ENCODE data around the gene NELFB. TPM values are rescaled to one million over a fixed set of nuclear protein-coding genes. Genes with fewer than 3 reads are reported as not detected.

Gene NELFB
- polyA plus RNA-seq, 1 donor (not counting 4 experiments of a cell fraction or from before 2014, with no cell fraction given) = 25.1 TPM

DNA sequence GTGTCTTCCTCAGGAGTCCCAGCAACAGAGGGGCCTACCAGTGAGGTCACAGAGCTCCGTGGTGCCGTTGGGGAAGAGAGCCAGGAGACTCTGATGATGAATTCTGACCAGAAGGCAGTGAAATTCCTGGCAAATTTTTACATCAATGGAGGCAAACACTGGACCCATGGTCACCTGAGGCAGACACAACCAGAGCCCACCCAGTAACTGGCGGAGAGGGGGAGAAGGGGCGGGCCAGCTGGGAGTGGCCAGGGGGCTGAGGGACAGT lies 4.0 kb upstream of the NELFB start, which contains the start of gene STPG3:
TSS of gene STPG3 (plus strand) at position 93 of the 268 bp plus-strand sequence. CDS start at position 94, 1 bp downstream.
- Histone ChIP-seq H3K27ac (ENCODE audit: control insufficient read depth, insufficient read depth, low read length) (no peak within 1 kb of the TSS), H3K4me3 (ENCODE audit: control insufficient read depth in 2 of 3, extremely low read depth in 1 of 3, insufficient read depth in 2 of 3, low read depth in 1 of 3, low read length in 3 of 3) (no peak within 1 kb of the TSS), H3K9me3 (ENCODE audit: control insufficient read depth, low read depth, low read length) (no peaks in the 10 kb centered on the region), H3K79me2 (ENCODE audit: control insufficient read depth, insufficient read depth, low read length) (peaks cover 8% of the 10 kb centered on the region), H4K20me1 (ENCODE audit: control insufficient read depth, extremely low read depth, insufficient read depth, low read length) (no peaks in the 10 kb centered on the region), H3K4me1 (ENCODE audit: control insufficient read depth, extremely low read depth, insufficient read depth, low read length) (peaks cover 7% of the 10 kb centered on the region), H2AFZ (ENCODE audit: control insufficient read depth, low read length) (no peak within 1 kb of the TSS), H3K36me3 (ENCODE audit: control insufficient read depth in 2 of 2, extremely low read depth in 1 of 2, insufficient read depth in 2 of 2, low read length in 2 of 2) (peaks cover 0 to under 1% of the 10 kb centered on the region in 2 experiments), H3K27me3 (ENCODE audit: control insufficient read depth, extremely low read depth, insufficient read depth, low read length) (no peaks in the 10 kb centered on the region), H3K9me1 (ENCODE audit: control insufficient read depth, extremely low read depth, insufficient read depth, low read length) (no peaks in the 10 kb centered on the region), H3K4me2 (ENCODE audit: control insufficient read depth, extremely low read depth, insufficient read depth, low read depth, low read length) (no peak within 1 kb of the TSS), H3K9ac (ENCODE audit: control insufficient read depth, extremely low read depth, insufficient read depth, low read length) (no peak within 1 kb of the TSS)
- dilution Hi-C loops (cut with MboI; ENCODE audit: extremely low pct_ligation_motif_present, low sequenced_read_pairs) = no loop called here
- FAIRE-seq = no peak
- no peak for DNase-seq (ENCODE audit: low read depth, low spot score)
- TF ChIP-seq, protein P1, sequence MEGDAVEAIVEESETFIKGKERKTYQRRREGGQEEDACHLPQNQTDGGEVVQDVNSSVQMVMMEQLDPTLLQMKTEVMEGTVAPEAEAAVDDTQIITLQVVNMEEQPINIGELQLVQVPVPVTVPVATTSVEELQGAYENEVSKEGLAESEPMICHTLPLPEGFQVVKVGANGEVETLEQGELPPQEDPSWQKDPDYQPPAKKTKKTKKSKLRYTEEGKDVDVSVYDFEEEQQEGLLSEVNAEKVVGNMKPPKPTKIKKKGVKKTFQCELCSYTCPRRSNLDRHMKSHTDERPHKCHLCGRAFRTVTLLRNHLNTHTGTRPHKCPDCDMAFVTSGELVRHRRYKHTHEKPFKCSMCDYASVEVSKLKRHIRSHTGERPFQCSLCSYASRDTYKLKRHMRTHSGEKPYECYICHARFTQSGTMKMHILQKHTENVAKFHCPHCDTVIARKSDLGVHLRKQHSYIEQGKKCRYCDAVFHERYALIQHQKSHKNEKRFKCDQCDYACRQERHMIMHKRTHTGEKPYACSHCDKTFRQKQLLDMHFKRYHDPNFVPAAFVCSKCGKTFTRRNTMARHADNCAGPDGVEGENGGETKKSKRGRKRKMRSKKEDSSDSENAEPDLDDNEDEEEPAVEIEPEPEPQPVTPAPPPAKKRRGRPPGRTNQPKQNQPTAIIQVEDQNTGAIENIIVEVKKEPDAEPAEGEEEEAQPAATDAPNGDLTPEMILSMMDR (optimal IDR thresholded peaks at IDR 0.05 in 1 of 3, IDR thresholded peaks at IDR 0.05 in 1 of 3, conservative IDR thresholded peaks at IDR 0.05 in 1 of 3; ENCODE audit: extremely low read depth in 1 of 3, insufficient read depth in 2 of 3, low read length in 3 of 3) = no peak
- no peak for TF ChIP-seq EZH2 (IDR thresholded peaks at IDR 0.05; ENCODE audit: low read length)

DNA sequence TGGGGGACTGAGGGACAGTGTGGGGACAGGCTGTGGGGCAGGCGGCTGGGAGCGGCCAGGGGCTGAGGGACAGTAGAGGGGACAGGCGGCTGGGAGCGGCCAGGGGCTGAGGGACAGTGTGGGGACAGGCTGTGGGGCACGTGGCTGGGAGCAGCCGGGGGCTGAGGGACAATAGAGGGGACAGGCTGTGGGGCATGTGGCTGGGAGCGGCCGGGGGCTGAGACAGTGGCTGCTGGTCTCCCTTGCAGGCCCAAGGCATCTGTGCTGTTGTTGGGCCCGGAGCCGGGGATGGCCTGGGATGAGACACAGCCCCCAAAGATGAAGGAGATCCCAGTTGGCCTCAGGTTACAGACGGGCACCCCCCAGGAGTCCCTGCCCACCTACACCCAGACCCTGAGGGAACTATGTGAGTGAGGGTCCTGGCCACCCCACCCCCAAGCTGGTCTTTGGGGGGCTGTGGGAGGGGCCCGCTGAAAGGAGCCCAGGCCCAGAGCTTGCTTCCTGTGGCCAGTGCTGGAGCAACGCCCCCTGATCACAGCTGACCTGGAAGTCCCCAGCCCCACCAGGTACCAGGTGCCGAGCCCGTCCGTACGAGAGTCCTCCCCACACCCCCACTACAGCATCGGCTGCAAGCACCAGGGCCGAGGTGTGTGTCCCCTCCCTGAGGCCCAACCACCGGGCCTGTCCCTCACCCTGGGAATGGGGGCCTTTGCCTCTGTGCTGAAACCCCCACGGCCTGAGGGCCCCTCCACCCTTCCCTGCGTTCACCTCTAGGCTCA lies 3.4 kb upstream of the NELFB start:
- Histone ChIP-seq H3K27ac (ENCODE audit: control insufficient read depth, insufficient read depth, low read length) (no peak overlapping the region), H3K79me2 (ENCODE audit: control insufficient read depth, insufficient read depth, low read length) (peaks cover 14% of the 10 kb centered on the region), H3K9me3 (ENCODE audit: control insufficient read depth, low read depth, low read length) (no peaks in the 10 kb centered on the region), H3K36me3 (ENCODE audit: control insufficient read depth in 2 of 2, extremely low read depth in 1 of 2, insufficient read depth in 2 of 2, low read length in 2 of 2) (peaks cover 0 to 5% of the 10 kb centered on the region in 2 experiments), H3K27me3 (ENCODE audit: control insufficient read depth, extremely low read depth, insufficient read depth, low read length) (no peaks in the 10 kb centered on the region), H3K9ac (ENCODE audit: control insufficient read depth, extremely low read depth, insufficient read depth, low read length) (no peak overlapping the region), H3K4me1 (ENCODE audit: control insufficient read depth, extremely low read depth, insufficient read depth, low read length) (peaks cover 13% of the 10 kb centered on the region), H3K9me1 (ENCODE audit: control insufficient read depth, extremely low read depth, insufficient read depth, low read length) (no peaks in the 10 kb centered on the region), H3K4me3 (ENCODE audit: control insufficient read depth in 2 of 3, extremely low read depth in 1 of 3, insufficient read depth in 2 of 3, low read depth in 1 of 3, low read length in 3 of 3) (no peak overlapping the region), H2AFZ (ENCODE audit: control insufficient read depth, low read length) (no peak overlapping the region), H3K4me2 (ENCODE audit: control insufficient read depth, extremely low read depth, insufficient read depth, low read depth, low read length) (no peak overlapping the region), H4K20me1 (ENCODE audit: control insufficient read depth, extremely low read depth, insufficient read depth, low read length) (no peaks in the 10 kb centered on the region)
- TF ChIP-seq, protein P1 (optimal IDR thresholded peaks at IDR 0.05 in 1 of 3, IDR thresholded peaks at IDR 0.05 in 1 of 3, conservative IDR thresholded peaks at IDR 0.05 in 1 of 3; ENCODE audit: extremely low read depth in 1 of 3, insufficient read depth in 2 of 3, low read length in 3 of 3) = no peak
- no peak for FAIRE-seq
- dilution Hi-C loops (cut with MboI; ENCODE audit: extremely low pct_ligation_motif_present, low sequenced_read_pairs) = no loop called here
- no peak for DNase-seq (ENCODE audit: low read depth, low spot score)
